Osteoblast (primary cell): ENCODE data around the gene MAN1C1. TPM values are rescaled to one million over a fixed set of nuclear protein-coding genes. Genes with fewer than 3 reads are reported as not detected.

ENCODE experiments used
- DNase-seq: peaks from one replicate; pipeline ENCODE4 v3.0.0; 2011; ENCODE audit warnings: low spot score, mixed read lengths; ENCODE audit not compliant: insufficient read length; ENCODE audit errors: missing footprints
- H2AFZ ChIP-seq: 2 replicates; pipeline ENCODE4 v1.6.0; 2011; ENCODE audit warnings: mild to moderate bottlenecking, low read length
- H3K27ac ChIP-seq: 2 replicates; pipeline ENCODE4 v1.5.1; 2011; ENCODE audit warnings: mild to moderate bottlenecking, low read depth, low read length, moderate library complexity
- H3K27me3 ChIP-seq: 2 replicates; pipeline ENCODE4 v1.6.0; 2012; ENCODE audit warnings: mild to moderate bottlenecking, control low read depth, inconsistent platforms, low read length, moderate library complexity; ENCODE audit not compliant: insufficient read depth
- H3K36me3 ChIP-seq: 2 replicates; pipeline ENCODE4 v1.5.1; 2011; ENCODE audit warnings: mild to moderate bottlenecking, low read length, control low read depth, moderate library complexity; ENCODE audit not compliant: insufficient read depth
- H3K4me1 ChIP-seq: 2 replicates; pipeline ENCODE4 v1.5.1; 2011; ENCODE audit warnings: mild to moderate bottlenecking, low read length, control low read depth, moderate library complexity; ENCODE audit not compliant: insufficient read depth
- H3K4me2 ChIP-seq: 2 replicates; pipeline ENCODE4 v1.6.0; 2011; ENCODE audit warnings: mild to moderate bottlenecking, low read length; ENCODE audit not compliant: insufficient read depth
- H3K4me3 ChIP-seq: fragments of 200-600 bp; sonication (generic); 3 replicates; pipeline ENCODE4 v1.5.1; 2012; ENCODE audit warnings: mild to moderate bottlenecking, low read length, inconsistent platforms; ENCODE audit not compliant: insufficient read depth
- H3K79me2 ChIP-seq: 2 replicates; pipeline ENCODE4 v1.6.0; 2012; ENCODE audit warnings: mild to moderate bottlenecking, low read length, control low read depth, inconsistent platforms; ENCODE audit not compliant: insufficient read depth
- H3K9me3 ChIP-seq: 2 replicates; pipeline ENCODE4 v1.5.1; 2011; ENCODE audit warnings: low read depth, low read length, control low read depth
- H4K20me1 ChIP-seq: 2 replicates; pipeline ENCODE4 v1.6.0; 2012; ENCODE audit warnings: mild to moderate bottlenecking, low read length, control low read depth; ENCODE audit not compliant: insufficient read depth
- CTCF ChIP-seq: IDR thresholded peaks from 2 replicates; pipeline ENCODE4 v1.5.1; 2011; ENCODE audit warnings: mild to moderate bottlenecking, low read depth, low read length, moderate library complexity; ENCODE audit errors: extremely low read depth
- total RNA-seq: library from RNA; depleted of rRNA; stranded (reverse); fragments of >200 nt; gene quantifications from 2 replicates; pipeline ENCODE4 v1.2.3, GENCODE V29; 2012

MAN1C1 gene
- total RNA-seq, 1 donor: 16.3 TPM

DNA sequence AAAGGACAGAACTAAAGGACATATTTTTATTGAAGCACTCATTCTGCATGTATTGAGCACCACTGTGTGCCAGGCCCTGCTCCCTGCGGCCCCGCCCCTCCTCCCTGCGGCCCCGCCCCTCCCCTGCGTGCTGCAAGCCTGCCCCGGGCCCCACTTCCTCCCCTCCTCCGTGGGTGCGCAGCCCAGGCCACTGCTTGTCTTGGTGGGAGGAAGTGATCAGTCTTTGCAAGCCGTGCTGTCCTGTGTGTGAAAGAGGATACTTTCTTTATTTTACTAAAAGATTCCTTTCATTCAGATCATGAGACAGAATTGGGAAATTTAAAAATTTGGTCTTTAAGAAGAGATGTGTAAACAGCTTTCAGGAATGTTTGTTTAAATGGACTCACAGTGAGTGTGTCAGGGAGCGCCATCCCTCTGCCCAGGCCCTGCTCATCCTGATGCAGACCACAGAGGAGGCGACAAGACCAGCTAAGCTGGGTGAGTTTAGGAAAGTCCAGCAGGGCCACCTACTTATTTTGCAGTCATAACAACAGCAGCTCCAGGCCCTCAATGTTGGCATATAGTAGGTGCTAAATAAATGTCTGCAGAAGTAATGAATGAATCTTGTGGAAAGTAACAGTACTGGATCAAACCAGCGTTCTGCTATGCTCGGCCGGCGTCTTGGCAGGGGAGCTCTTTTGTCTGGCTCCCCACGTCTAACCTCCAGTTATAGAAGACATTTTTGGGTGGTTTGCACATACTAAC, 95.1 kb downstream of the MAN1C1 start:
- peak overlapping the region; percentile 41 for H3K27ac ChIP-seq
- no peaks in the 10 kb centered on the region for H3K9me3 ChIP-seq
- no peak for TF ChIP-seq CTCF
- H3K27me3 ChIP-seq: no peaks in the 10 kb centered on the region
- DNase-seq: no peak
- no peaks in the 10 kb centered on the region for H3K79me2 ChIP-seq
- H3K4me2 ChIP-seq: peak overlapping the region; percentile 12
- peaks cover 34% of the 10 kb centered on the region for H3K4me1 ChIP-seq
- no peak overlapping the region for H3K4me3 ChIP-seq
- H4K20me1 ChIP-seq: no peaks in the 10 kb centered on the region
- H3K36me3 ChIP-seq: no peaks in the 10 kb centered on the region
- peak overlapping the region; percentile 14 for H2AFZ ChIP-seq

DNA sequence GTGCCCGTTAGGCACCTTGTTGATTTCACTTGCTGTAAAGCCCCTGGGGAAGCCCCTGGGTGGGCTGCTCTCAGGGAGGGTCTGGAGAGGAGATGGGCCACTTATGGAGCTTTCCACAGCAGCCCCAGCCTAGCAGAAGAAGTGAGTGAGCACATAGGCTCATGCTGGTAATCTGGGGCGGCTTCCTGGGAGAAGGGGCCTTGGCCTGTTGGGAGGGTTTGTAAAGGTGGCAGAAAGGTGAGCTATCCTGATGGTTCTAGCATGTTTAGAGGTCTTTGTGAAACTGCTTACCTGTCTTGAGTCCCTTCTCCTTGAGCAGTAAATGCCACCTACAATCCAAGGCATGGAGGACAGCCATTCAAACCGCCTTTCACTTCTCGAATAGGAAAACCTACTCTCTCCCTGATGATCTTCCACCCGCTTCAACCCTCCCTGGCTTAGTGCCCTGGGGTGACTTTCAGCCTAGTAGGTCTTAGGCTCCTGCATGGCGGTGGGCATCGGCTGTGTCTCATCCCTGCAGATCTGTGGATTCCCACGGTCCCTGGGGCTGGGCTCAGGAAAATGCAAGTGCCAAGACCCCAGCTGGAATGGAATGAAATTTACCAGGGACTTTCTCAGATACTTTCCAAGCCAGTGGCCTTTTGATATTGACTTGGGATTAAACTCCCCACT, 95.8 kb downstream of the MAN1C1 start:
- H2AFZ ChIP-seq: no peak overlapping the region
- no peak for TF ChIP-seq CTCF
- DNase-seq: no peak
- H3K27ac ChIP-seq: peak overlapping the region; percentile 5
- no peak overlapping the region for H3K4me3 ChIP-seq
- H3K4me2 ChIP-seq: no peak overlapping the region
- H3K27me3 ChIP-seq: no peaks in the 10 kb centered on the region
- H4K20me1 ChIP-seq: no peaks in the 10 kb centered on the region
- H3K79me2 ChIP-seq: no peaks in the 10 kb centered on the region
- peaks cover 33% of the 10 kb centered on the region for H3K4me1 ChIP-seq
- no peaks in the 10 kb centered on the region for H3K36me3 ChIP-seq
- H3K9me3 ChIP-seq: no peaks in the 10 kb centered on the region

DNA sequence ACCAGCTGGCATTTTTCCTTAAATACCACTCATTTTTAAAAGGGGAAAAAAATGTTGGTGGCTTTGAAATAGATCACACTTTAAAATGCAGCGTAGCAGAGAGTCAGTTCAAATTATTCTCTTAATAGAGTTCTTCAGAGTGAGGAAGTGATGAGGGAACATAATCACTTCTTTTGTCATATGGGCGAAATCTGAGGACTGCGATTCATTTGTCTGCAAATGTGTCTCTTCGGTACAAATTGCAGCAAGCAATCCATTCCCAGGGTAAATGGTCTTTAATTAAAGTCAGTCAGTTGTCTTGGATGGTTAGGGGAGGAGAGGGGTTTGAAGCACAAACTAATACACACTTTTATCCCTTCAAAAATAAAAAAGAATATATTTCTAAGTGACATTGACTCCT, 97.4 kb downstream of the MAN1C1 start:
- Histone ChIP-seq H3K27me3 (no peaks in the 10 kb centered on the region), H3K4me1 (peaks cover 18% of the 10 kb centered on the region), H4K20me1 (no peaks in the 10 kb centered on the region), H3K36me3 (no peaks in the 10 kb centered on the region), H3K4me2 (no peak overlapping the region), H3K27ac (no peak overlapping the region), H3K79me2 (no peaks in the 10 kb centered on the region), H3K4me3 (no peak overlapping the region), H2AFZ (no peak overlapping the region), H3K9me3 (no peaks in the 10 kb centered on the region)
- TF ChIP-seq CTCF: no peak
- DNase-seq: no peak

- Histone ChIP-seq H3K79me2 (no peaks in the 10 kb centered on the region), H2AFZ (no peak overlapping the region), H4K20me1 (no peaks in the 10 kb centered on the region), H3K9me3 (no peaks in the 10 kb centered on the region), H3K4me3 (no peak overlapping the region), H3K4me2 (no peak overlapping the region), H3K36me3 (no peaks in the 10 kb centered on the region), H3K27me3 (no peaks in the 10 kb centered on the region), H3K27ac (no peak overlapping the region), H3K4me1 (peaks cover 17% of the 10 kb centered on the region)
- no peak for DNase-seq
- no peak for TF ChIP-seq CTCF
Measured at GRCh38 chr1:25714372-25714931, 97.9 kb downstream of the MAN1C1 start.
